H9 (cell line): ENCODE results near the gene SEMA3C. TPM values are rescaled to one million over a fixed set of nuclear protein-coding genes. Genes with fewer than 3 reads are reported as not detected.

Experiments used
- DNase-seq: peaks from one replicate; pipeline ENCODE4 v3.0.0-alpha.2; 2017
- H2AFZ ChIP-seq: one replicate; pipeline ENCODE4 v1.6.1; 2013; ENCODE audit warnings: mild to moderate bottlenecking, low read length, control low read depth, moderate library complexity
- H2AK5ac ChIP-seq: 2 replicates; pipeline ENCODE4 v1.6.1; 2013; ENCODE audit warnings: low read length, control low read depth, mixed read lengths; ENCODE audit not compliant: insufficient read length
- H2BK120ac ChIP-seq: one replicate; pipeline ENCODE4 v1.6.1; 2013; ENCODE audit warnings: low read depth, mild to moderate bottlenecking, low read length, control low read depth, inconsistent platforms; ENCODE audit not compliant: poor library complexity, severe bottlenecking
- H2BK12ac ChIP-seq: 2 replicates; pipeline ENCODE4 v1.6.1; 2013; ENCODE audit warnings: low read length, control low read depth, mixed read lengths, low read depth; ENCODE audit not compliant: insufficient read length
- H2BK15ac ChIP-seq: 2 replicates; pipeline ENCODE4 v1.6.1; 2013; ENCODE audit warnings: low read depth, low read length, control low read depth
- H2BK20ac ChIP-seq: one replicate; pipeline ENCODE4 v1.6.1; 2013; ENCODE audit warnings: low read depth, mild to moderate bottlenecking, low read length, control low read depth, inconsistent platforms; ENCODE audit not compliant: poor library complexity, severe bottlenecking
- H2BK5ac ChIP-seq: 2 replicates; pipeline ENCODE4 v1.6.1; 2013; ENCODE audit warnings: low read length, control low read depth, mixed read lengths; ENCODE audit not compliant: insufficient read length
- H3K14ac ChIP-seq: 2 replicates; pipeline ENCODE4 v1.6.1; 2013; ENCODE audit warnings: low read length, control low read depth; ENCODE audit not compliant: insufficient read depth
- H3K18ac ChIP-seq: 2 replicates; pipeline ENCODE4 v1.6.1; 2013; ENCODE audit warnings: low read depth, mild to moderate bottlenecking, mixed read lengths, low read length, control low read depth; ENCODE audit not compliant: insufficient read length
- H3K23ac ChIP-seq: 2 replicates; pipeline ENCODE4 v1.6.1; 2013; ENCODE audit warnings: low read length, control low read depth, mixed read lengths, low read depth; ENCODE audit not compliant: insufficient read length
- H3K23me2 ChIP-seq: 2 replicates; pipeline ENCODE4 v1.6.1; 2013; ENCODE audit warnings: low read depth, mild to moderate bottlenecking, mixed read lengths, low read length, control low read depth; ENCODE audit not compliant: insufficient read length, poor library complexity, severe bottlenecking
- H3K27ac ChIP-seq: 2 replicates; pipeline ENCODE4 v1.5.1; 2013; ENCODE audit warnings: low read length, control low read depth, mixed read lengths, low read depth; ENCODE audit not compliant: insufficient read length
- H3K27me3 ChIP-seq: 2 replicates; pipeline ENCODE4 v1.6.1; 2013; ENCODE audit warnings: low read length, control low read depth, inconsistent platforms; ENCODE audit not compliant: insufficient read depth
- H3K4ac ChIP-seq: 2 replicates; pipeline ENCODE4 v1.6.1; 2013; ENCODE audit warnings: low read depth, mild to moderate bottlenecking, control low read depth, inconsistent platforms, low read length, moderate library complexity
- H3K4me1 ChIP-seq: 2 replicates; pipeline ENCODE4 v1.6.1; 2013; ENCODE audit warnings: low read length, control low read depth, inconsistent platforms; ENCODE audit not compliant: insufficient read depth
- H3K4me2 ChIP-seq: 2 replicates; pipeline ENCODE4 v1.6.1; 2013; ENCODE audit warnings: low read length, control low read depth, mixed read lengths; ENCODE audit not compliant: insufficient read length, insufficient read depth
- H3K56ac ChIP-seq: 2 replicates; pipeline ENCODE4 v1.6.1; 2013; ENCODE audit warnings: low read depth, mild to moderate bottlenecking, mixed read lengths, low read length, control low read depth; ENCODE audit not compliant: insufficient read length
- H3K79me1 ChIP-seq: 2 replicates; pipeline ENCODE4 v1.6.1; 2013; ENCODE audit warnings: low read depth, mild to moderate bottlenecking, moderate library complexity, low read length, control low read depth, inconsistent platforms; ENCODE audit not compliant: insufficient read depth, poor library complexity, severe bottlenecking
- H3K79me2 ChIP-seq: 2 replicates; pipeline ENCODE4 v1.6.1; 2013; ENCODE audit warnings: low read length, control low read depth, inconsistent platforms; ENCODE audit not compliant: insufficient read depth
- H3K9ac ChIP-seq: 2 replicates; pipeline ENCODE4 v1.6.1; 2013; ENCODE audit warnings: low read length, control low read depth, mixed read lengths; ENCODE audit not compliant: insufficient read length; ENCODE audit errors: extremely low read depth
- H3K9me3 ChIP-seq: one replicate; pipeline ENCODE4 v1.6.1; 2013; ENCODE audit warnings: low read depth, low read length, inconsistent platforms; ENCODE audit not compliant: control insufficient read depth
- H3T11ph ChIP-seq: one replicate; pipeline ENCODE4 v1.6.1; 2013; ENCODE audit warnings: mild to moderate bottlenecking, low read length, control low read depth, inconsistent platforms
- H4K20me1 ChIP-seq: one replicate; pipeline ENCODE4 v1.6.1; 2013; ENCODE audit not compliant: control insufficient read depth, insufficient read length, insufficient read depth
- H4K5ac ChIP-seq: 2 replicates; pipeline ENCODE4 v1.6.1; 2013; ENCODE audit warnings: low read depth, mild to moderate bottlenecking, mixed read lengths, low read length, control low read depth; ENCODE audit not compliant: insufficient read length
- H4K8ac ChIP-seq: replicated peaks from 2 replicates; pipeline ENCODE4 v1.6.1; 2013; ENCODE audit warnings: low read length, control low read depth, mixed read lengths, low read depth; ENCODE audit not compliant: insufficient read length
- H4K91ac ChIP-seq: 2 replicates; pipeline ENCODE4 v1.6.1; 2013; ENCODE audit warnings: low read depth, mild to moderate bottlenecking, moderate library complexity, mixed read lengths, low read length, control low read depth; ENCODE audit not compliant: insufficient read length
- H3K27ac Mint-ChIP-seq, 3 experiments: 2 replicates in 2 of 3; 3 replicates in 1 of 3; pipeline ENCODE4 v1.8.0; 2020 to 2021; ENCODE audit warnings: mixed read lengths in 3 of 3, mild to moderate bottlenecking in 1 of 3, moderate library complexity in 1 of 3
- H3K27me3 Mint-ChIP-seq: 2 replicates; pipeline ENCODE4 v1.8.0; 2021; ENCODE audit warnings: low read depth, mild to moderate bottlenecking, moderate library complexity, mixed read lengths
- H3K36me3 Mint-ChIP-seq, 3 experiments: 2 replicates in 2 of 3; 3 replicates in 1 of 3; pipeline ENCODE4 v1.8.0; 2020 to 2021; ENCODE audit warnings: low read depth in 3 of 3, mixed read lengths in 3 of 3; ENCODE audit not compliant: insufficient read depth in 1 of 3
- H3K4me1 Mint-ChIP-seq, 2 experiments: 2 replicates each; pipeline ENCODE4 v1.8.0; 2020; ENCODE audit warnings: mixed read lengths in 2 of 2
- H3K4me3 Mint-ChIP-seq, 2 experiments: 2 replicates in 1 of 2; 3 replicates in 1 of 2; pipeline ENCODE4 v1.8.0; 2020 to 2021; ENCODE audit warnings: mild to moderate bottlenecking in 2 of 2, mixed read lengths in 2 of 2, moderate library complexity in 1 of 2
- H3K9me3 Mint-ChIP-seq, 2 experiments: 2 replicates in 1 of 2; 3 replicates in 1 of 2; pipeline ENCODE4 v1.8.0; 2020; ENCODE audit warnings: mild to moderate bottlenecking in 2 of 2, mixed read lengths in 2 of 2, moderate library complexity in 1 of 2
- CTCF ChIP-seq: fragments of 200-600 bp; sonication (generic); conservative IDR thresholded peaks from 3 replicates; pipeline ENCODE4 v1.8.0; 2021; ENCODE audit warnings: antibody characterized with exemption, mild to moderate bottlenecking
- WGBS: extraction: QIAGEN DNeasy Blood & Tissue Kit; methylation state at CpG from one replicate; pipeline ENCODE4 v1.1.7; 2013; ENCODE audit warnings: missing lambda C conversion rate, low lambda C conversion rate, mixed read lengths; ENCODE audit not compliant: insufficient read length; ENCODE audit errors: extremely low coverage; 5-methylcytosine and 5-hydroxymethylcytosine counted together
- total RNA-seq: library from RNA; stranded (reverse); gene quantifications from 2 replicates; pipeline ENCODE4 v1.2.1, GENCODE V29; 2021

SEMA3C gene
- total RNA-seq, 1 experiment from 2014 or later = 1.6 TPM

GRCh38 chr7:80760292-80760691 lies 158.6 kb downstream of the SEMA3C start:
- no peak overlapping the region for H3K27ac ChIP-seq
- no peak overlapping the region for H3K23ac ChIP-seq
- DNase-seq = no peak
- no peak overlapping the region for H3K4ac ChIP-seq
- peaks cover 2% of the 10 kb centered on the region; the same call in 1 of the 2 replicates for H3K4me1 ChIP-seq
- H2BK12ac ChIP-seq = no peak overlapping the region
- H3K27me3 ChIP-seq = no peaks in the 10 kb centered on the region
- Mint-ChIP-seq H3K27me3 (no peaks in the 10 kb centered on the region; the same call in 1 of the 2 replicates), H3K9me3 (no peaks in the 10 kb centered on the region; a peak in 1 of 5 replicates), H3K36me3 (no peaks in the 10 kb centered on the region), H3K4me1 (peaks cover 38 to 46% of the 10 kb centered on the region in 2 experiments), H3K4me3 (no peak overlapping the region), H3K27ac (no peak overlapping the region; a peak in 1 of 7 replicates)
- no peak overlapping the region for H3K14ac ChIP-seq
- no peak overlapping the region for H4K5ac ChIP-seq
- no CpG with 5 or more reads among the region's 4 CpGs for WGBS
- H2BK120ac ChIP-seq = no peak overlapping the region
- H2AK5ac ChIP-seq = no peak overlapping the region
- no peaks in the 10 kb centered on the region for H3K79me1 ChIP-seq
- H3K56ac ChIP-seq = no peak overlapping the region
- H3K23me2 ChIP-seq = no peaks in the 10 kb centered on the region
- H3K9ac ChIP-seq = no peak overlapping the region
- H3K79me2 ChIP-seq = no peaks in the 10 kb centered on the region
- no peak for TF ChIP-seq CTCF
- no peak overlapping the region for H2AFZ ChIP-seq
- no peak overlapping the region for H3T11ph ChIP-seq
- no peak overlapping the region for H2BK5ac ChIP-seq
- no peak overlapping the region for H4K91ac ChIP-seq
- no peak overlapping the region for H3K4me2 ChIP-seq
- H4K8ac ChIP-seq = no peak overlapping the region
- H3K9me3 ChIP-seq = no peaks in the 10 kb centered on the region
- no peak overlapping the region for H2BK15ac ChIP-seq
- no peaks in the 10 kb centered on the region for H4K20me1 ChIP-seq
- H2BK20ac ChIP-seq = no peak overlapping the region
- H3K18ac ChIP-seq = no peak overlapping the region
